ENCODE measurements around the gene PEAK1. TPM values are rescaled to one million over a fixed set of nuclear protein-coding genes. Genes with fewer than 3 reads are reported as not detected.
"Not testable (repeated sequence)": the region's sequence is repeated elsewhere in the genome, so short reads cannot be mapped to it uniquely, and the experiment has no call there.

The PEAK1 gene
- total RNA-seq, 1 donor from 2014 or later = 103 TPM

DNA sequence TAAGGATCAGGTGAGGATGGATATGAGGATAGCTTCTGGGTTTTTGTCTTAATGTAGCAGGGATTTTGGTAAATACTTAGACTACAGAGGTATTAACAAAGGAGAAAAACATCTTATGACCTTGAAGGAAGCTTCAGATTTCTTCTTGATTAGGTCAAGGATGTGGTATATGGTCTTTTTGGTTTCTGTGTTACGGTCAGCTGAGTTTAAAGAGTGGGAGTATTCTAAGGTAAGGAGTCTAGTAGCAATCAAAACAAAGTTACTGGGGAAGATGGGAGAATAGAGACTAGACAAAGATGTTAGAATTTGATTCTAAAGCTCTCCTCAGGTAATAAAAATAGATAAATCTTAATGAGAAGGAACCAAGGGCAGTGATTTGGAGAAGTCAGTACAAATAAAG, 7.0 kb upstream of the PEAK1 start:
- no peak for DNase-seq (ENCODE audit: extremely low read depth, low read depth, low spot score)

DNA sequence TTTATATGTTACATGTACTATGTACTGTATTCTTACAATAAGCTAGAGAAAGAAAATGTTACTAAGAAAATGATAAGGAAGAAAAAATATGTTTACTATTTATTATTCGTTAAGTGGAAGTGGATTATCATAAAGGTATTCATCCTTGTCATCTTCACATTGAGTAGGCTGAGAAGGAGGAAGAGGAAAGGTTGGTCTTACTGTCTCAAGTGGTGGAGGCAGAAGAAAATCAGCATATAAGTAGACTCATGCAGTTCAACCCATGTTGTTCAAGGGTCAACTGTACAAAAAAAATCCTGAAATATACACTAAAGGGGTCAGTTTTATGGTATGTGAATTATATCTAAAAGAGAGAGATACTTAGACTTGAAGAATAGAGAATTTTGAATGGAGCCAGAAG, 6.5 kb upstream of the PEAK1 start:
- no peak for DNase-seq (ENCODE audit: extremely low read depth, low read depth, low spot score)

DNA sequence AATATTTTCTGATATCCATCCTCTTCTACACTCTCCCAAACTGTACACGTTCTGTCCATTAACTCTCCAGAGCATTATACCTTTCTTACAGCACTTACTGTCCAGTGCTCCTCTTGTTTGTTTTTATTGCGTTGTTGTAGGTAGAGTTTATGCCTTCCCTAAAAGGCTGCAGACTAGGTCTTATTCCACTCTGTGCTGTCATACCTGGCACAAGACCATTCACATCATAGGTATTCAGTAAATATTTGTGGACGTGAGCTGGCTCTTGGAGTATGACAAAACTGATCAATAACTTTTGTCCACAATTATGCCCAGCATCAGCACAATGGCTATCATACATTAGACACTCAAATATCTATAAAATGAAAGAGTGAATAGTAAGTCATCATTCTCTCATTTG, 5.2 kb upstream of the PEAK1 start:
- no peak for DNase-seq (ENCODE audit: extremely low read depth, low read depth, low spot score)

GRCh38 chr15:77421370-77421700, 1.4 kb upstream of the PEAK1 start:
- no peak for DNase-seq (ENCODE audit: extremely low read depth, low read depth, low spot score)

DNA sequence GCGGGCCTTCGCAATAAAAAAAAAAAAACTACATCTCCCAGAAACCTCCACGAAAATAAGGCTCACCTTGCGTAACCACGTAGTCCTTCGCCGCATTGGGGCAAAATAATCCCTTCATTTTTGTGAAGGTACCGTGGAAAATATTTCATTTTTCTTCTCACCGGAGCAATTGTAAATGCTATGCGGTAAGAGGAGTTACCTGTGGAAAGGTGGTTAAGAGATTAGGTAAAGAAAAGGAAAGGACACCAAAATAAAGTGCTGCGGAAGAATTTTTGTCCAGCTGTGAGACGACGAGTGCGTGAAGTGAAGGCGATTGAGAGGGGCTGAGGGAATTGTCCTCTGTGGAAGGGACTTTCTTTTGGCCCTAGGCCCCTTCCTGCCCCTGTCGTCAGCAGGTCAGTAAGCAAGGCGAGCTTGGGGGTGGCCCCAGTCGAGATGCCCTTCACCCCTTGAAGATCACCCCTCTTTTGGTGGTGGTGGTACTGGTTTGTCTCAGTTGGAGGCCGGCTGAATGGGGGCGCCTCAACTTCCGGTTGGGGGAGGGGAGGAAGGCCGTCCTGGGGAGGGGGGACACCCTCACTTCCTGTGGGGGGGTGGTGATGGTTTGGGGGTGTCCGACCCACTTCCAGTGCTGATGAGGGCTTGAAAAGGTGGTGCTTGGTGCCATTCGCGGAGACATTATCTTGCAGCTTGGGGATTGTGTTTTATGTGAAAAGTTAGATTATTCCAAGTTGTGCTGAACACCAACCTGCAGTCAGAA, 886 bp upstream of the PEAK1 start, which contains the start of gene HMG20A:
TSS of gene HMG20A (plus strand) at position 279 of the 760 bp plus-strand sequence. CDS start 37,520 bp downstream, outside the sequence.
- DNase-seq (ENCODE audit: extremely low read depth, low read depth, low spot score) = peak; percentile 83

GRCh38 chr15:77418966-77419835, 703 bp downstream of the PEAK1 start:
- no peak for DNase-seq (ENCODE audit: extremely low read depth, low read depth, low spot score)

DNA sequence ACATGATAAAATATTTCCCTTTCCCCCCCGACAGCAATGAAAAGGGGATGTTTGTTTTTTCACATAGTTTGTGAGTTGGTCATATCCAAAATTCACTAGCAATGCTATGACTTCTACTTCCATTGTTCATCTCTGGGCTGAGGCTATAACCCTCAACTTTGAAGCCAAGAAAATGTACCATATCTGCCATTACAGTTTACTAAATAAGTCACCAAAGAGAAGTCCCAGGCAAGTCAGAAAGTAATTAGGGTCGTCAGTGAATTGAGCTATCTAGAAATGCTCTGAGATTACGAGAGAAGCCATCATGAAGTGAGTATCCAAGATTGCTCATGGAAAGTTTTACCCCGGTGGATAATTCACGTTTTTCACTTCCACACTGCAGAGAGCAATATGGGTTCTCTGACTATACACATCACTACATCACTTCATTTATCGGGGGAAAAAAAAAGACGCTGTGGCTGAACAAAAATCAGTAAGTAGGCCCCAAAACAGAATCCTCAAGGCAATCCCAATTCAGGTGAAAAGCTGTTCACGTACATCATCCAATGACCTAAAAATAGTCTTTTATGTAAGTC, 1.4 kb downstream of the PEAK1 start:
- DNase-seq (ENCODE audit: extremely low read depth, low read depth, low spot score) = no peak

GRCh38 chr15:77417602-77418001, 2.3 kb downstream of the PEAK1 start:
- DNase-seq (ENCODE audit: extremely low read depth, low read depth, low spot score) = no peak

GRCh38 chr15:77416954-77417353, 3.0 kb downstream of the PEAK1 start:
- DNase-seq (ENCODE audit: extremely low read depth, low read depth, low spot score) = no peak

GRCh38 chr15:77416148-77416455, 3.8 kb downstream of the PEAK1 start:
- DNase-seq (ENCODE audit: extremely low read depth, low read depth, low spot score) = no peak

DNA sequence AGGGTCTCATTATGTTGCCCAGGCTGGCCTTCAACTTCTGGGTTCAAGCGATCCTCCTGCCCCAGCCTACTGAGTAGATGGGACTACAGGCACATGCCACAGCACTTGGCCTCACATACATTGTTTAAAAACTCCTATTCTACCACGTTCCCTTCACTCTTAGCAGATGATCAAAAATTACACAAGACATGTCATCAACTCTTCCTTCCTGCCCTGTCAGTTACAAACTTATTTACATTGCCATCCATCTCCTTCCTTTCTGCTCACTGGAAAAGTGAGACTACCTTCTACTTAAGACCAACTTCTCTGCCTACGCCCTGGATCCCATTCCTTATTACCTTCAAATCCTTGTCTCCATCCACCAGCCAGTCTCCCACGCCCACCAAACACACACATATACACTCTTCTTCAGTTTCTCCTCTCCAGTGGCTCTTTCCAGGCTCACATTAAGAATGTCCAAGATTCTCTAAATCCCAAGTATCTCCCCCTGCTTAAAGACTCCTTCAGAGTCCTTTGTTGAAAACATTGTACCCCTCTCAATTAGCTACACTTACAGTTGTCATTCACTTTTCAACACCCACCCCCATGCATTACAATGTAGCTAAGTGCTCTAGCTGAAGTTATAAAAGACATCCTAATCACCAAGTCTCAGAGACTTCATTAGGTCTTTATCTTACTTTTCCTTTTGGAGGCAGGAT, 4.3 kb downstream of the PEAK1 start:
- DNase-seq (ENCODE audit: extremely low read depth, low read depth, low spot score) = no peak

DNA sequence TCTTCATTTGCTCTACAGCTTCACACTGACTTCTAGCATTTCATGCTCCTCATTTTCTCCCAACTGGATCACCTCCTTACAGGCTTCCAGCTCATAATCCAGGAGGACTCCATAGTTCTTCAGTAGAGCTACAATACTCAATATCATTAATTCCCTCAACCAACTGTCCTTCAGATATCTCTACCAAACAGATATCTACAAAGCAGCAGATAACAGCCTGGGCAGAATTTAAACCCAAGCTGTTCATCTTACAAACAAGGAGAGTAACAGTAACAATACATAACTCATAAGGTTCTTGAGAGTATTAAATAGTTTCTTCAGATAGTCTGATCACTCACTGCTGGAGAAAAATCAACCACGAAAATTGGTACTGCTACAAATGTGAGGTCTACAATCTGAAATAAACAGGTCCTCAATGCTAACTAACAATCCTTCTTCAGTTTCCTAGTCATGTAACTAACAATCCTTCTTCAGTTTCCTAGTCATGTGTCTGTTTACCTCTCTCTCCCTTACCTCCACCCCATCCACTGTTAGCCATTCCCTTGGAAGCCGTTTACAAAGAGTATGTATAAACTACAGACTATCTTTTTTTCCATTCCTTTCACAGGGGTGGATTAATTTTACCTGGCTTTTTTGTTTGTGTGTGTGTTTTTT, 5.0 kb downstream of the PEAK1 start:
- no peak for DNase-seq (ENCODE audit: extremely low read depth, low read depth, low spot score)

DNA sequence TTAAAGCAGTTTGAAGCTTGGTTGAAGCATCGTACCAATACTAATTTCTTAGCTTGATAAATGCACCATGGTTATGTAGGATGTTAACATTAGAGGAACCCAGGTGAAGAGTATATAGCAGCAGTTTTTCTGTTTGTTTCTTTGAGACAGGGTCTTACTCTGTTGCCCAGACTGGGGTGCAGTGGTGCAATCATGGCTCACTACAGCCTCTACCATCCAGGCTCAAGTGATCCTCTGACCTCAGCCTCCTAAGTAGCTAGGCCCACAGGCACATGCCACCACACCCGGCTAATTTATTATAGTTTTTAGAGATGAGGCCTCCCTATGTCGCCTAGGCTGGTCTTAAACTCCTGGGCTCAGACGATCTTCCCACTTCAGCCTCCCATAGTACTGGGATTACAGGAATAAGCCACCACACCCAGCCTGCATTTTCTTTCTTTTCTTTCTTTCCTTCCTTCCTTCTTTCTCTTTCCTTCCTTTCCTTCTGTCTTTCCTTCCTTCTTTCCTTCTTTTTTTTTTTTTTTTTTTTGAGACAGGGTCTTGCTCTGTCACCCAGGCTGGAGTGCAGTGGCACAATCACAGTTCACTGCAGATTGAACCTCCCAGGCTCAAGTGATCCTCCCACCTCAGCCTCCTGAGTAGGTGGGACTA, 6.1 kb downstream of the PEAK1 start:
- DNase-seq (ENCODE audit: extremely low read depth, low read depth, low spot score) = no peak

- DNase-seq (ENCODE audit: extremely low read depth, low read depth, low spot score) = no peak
Measured at GRCh38 chr15:77412972-77413698, 6.8 kb downstream of the PEAK1 start.

DNA sequence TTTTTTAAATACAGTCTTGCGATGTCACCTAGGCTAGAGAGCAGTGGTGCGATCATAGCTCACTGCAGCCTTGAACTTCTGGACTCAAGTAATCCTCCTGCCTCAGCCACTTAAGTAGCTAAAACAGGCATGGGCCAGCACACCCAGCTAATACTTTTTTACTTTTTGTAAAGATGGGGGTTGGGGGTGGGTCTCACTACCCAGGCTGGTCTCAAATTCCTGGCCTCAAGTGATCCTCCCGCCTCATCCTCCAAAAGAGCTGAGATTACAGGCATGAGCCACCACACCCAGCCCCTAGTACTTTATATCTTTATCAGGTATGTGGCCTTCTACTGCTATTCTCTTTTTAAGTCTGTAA, 8.3 kb downstream of the PEAK1 start:
- DNase-seq (ENCODE audit: extremely low read depth, low read depth, low spot score) = no peak

- DNase-seq (ENCODE audit: extremely low read depth, low read depth, low spot score) = no peak
Measured at GRCh38 chr15:77410701-77411618, 8.9 kb downstream of the PEAK1 start.

DNA sequence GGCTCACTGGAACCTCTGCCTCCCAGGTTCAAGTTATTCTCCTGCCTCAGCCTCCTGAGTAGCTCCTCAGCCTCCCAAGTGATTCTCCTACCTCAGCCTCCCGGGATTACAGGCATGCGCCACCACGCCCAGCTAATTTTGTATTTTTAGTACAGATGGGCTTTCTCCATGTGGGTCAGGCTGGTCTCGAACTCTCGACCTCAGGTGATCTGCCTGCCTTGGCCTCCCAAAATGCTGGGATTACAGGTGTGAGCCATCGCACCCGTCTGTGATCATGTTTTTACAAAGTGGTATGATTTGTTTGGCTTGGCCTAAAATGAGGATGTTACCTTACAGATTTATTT, 9.8 kb downstream of the PEAK1 start:
- not testable (repeated sequence) for DNase-seq (ENCODE audit: extremely low read depth, low read depth, low spot score)

DNA sequence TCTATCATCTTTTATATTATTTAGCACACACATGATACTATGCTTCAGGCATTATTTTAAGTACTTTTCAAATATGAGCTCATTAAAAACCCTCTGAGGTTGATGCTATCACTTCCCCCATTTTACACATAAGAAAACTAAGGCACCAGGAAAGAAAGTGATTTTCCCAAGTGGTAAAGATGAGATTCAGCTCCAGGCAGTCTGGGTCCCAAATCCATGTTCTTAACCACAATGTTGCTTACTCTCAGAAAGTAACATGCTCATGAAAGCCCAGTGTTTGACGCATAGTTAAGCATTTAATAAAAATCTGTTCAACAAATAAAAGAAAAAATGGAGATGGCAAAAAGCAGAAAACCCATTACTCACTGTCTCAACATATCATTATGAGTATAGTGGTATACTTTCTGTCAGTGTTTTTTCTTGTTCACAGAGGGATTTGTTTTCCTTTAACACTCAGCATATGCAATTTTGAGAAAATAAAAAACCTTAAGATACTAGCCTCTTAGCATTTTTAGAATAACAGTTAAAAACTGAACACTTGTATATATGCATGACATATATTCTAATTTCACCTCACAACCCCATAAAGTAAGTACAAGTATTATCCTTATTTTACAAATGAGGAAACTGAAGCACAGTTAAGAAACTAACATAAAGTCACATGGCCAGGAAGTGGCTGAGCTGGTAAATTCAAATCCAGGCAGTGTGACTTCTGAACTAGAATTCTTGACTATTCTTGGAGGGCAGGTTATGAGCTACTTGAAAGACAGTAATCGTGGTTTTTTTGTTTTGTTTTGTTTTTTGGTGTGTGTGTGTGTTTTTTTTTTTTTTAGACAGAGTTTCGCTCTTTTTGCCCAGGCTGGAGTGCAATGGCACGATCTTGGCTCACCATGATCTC, 10.4 kb downstream of the PEAK1 start:
- no peak for DNase-seq (ENCODE audit: extremely low read depth, low read depth, low spot score)

Measured in glomerular endothelial cell (primary cell).